ENCODE results near the gene MAPK14.
"Not testable (repeated sequence)": the region's sequence is repeated elsewhere in the genome, so short reads cannot be mapped to it uniquely, and the experiment has no call there.

MAPK14 gene

DNA sequence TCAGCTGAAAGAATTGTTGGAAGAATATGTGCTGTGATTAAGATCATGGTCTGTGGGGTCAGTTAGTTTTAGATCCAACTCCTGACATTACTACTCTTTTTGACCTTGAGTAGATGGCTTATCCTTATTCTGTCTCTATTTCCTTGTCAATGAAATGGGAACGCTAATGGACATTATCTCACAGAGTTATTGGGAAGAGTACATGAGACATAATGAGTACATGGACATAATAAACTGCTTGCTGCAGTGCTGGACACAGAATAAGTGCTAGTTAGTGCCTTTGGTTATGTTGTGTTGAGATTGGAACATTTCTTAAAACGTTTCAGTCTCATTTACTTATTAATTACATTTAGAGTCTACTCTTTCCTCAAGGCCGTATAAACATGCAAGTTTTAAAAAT, 42.6 kb downstream of the MAPK14 start:
- no peak for DNase-seq (ENCODE audit: low spot score)

DNA sequence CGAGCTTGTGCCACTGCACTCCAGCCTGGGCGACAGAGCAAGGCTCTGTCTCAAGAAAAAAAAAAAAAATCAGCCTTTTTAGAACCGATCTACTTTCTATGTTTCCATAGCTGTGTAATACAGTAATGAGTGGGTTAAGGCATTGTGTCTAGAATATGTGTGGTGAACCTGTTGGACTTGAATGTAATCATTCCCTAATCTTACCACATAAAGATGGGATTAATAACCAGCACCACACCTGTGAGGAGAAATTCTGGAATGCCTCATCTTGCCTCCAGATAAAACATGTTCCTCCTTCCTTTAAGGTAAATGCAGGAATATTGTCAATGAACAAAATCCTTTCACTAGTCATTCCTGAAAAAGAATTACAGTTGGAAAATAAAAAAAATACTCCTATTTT, 43.7 kb downstream of the MAPK14 start:
- DNase-seq (ENCODE audit: low spot score): no peak

DNA sequence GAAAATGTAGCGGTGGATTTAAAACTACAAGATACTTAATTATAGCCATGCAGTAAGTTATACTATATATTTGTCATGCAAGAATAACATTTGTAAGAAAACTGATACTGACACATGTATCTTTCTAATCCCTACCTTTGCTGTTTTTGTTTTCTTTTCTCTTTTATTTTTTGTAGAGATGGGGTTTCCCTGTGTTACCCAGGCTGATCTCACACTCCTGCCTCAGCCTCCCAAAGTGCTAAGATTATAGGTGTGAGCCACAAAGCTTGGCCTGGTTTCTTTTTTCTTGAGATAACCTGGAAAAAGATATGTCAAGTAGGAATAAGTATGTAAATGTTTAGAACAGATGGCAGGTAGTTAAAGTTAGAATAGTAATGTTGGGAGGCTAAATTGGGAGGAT, 44.1 kb downstream of the MAPK14 start:
- no peak for DNase-seq (ENCODE audit: low spot score)

DNA sequence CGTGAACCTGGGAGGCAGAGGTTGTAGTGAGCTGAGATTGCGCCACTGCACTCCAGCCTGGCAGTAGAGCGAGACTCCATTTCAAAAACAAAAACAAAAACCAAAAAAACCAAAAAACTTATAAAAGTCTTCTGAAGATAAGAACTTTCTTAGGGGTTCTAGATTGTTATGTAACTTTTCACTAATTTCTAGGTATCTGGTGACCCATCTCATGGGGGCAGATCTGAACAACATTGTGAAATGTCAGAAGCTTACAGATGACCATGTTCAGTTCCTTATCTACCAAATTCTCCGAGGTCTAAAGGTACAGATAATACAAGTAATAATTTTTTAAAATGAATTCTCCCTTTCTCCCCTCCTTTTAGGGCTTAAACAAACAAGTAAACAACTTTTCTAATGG, 45.1 kb downstream of the MAPK14 start:
- DNase-seq (ENCODE audit: low spot score): no peak

DNA sequence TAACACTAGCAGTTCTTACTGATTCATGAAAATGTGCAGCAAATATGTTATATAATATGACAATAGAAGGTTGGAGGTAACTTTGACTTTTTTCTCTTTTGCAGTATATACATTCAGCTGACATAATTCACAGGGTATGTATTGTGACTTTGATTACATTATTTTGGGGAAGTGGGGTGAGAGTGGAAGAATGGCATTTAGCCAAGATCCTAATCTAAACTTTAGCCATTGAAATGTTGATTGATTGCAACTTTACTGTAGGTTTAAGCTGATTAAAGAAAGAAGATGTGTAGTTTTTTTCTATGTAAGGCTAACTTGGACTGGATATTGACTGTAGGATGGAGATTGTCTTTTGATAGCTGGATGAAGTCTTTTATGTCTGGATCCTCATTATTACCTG, 46.0 kb downstream of the MAPK14 start:
- no peak for DNase-seq (ENCODE audit: low spot score)

DNA sequence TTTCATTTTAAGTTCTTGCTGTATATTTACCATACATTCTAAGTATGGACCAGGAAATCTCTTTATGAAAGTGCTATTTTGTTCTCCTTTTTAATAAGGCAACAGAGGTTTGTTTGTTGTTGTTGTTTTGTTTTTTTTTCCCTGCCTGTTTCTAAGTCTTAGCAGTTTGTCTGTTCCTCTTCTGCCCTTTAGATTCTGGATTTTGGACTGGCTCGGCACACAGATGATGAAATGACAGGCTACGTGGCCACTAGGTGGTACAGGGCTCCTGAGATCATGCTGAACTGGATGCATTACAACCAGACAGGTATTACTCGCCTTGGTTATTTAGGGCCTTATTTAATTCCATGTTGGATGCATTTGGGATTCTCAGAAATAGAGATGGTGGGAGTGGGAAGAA, 48.0 kb downstream of the MAPK14 start:
- no peak for DNase-seq (ENCODE audit: low spot score)

DNA sequence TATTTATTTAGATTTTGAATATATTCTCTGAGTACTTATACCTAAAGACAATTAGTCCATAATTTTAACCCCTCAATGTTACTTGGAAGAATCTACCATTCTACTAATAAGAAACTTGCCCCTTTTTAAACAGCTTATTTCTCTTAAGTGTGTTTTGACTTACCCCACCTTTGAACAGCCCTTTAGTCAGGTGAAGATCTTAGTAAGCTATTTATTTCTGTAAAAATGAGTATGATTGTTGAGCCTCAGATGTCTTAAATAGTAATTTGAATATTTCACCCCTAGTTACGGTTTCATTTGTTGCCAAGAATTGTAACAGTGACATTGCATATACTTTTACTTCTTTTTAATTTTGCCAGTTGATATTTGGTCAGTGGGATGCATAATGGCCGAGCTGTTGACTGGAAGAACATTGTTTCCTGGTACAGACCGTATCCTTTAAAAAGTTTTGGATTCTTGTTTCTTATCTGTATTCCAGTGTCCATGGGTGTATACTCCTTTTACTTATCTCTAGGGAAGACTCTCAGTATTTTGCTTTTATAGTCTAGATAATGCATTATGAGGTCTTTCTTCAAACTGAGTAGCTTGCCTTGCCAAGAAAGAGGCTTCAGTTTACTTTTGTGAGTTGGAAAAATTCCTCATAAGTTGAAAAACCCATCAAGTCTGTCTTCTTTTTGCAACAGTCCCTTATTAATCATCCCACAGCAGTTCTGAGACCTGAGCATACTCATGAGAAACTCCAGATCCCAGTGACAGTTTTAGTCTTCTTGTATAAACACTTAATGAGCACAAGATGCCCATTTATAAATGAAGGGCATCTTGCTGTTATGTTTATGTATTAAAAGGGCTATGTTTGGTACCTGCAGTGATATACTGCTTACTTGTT, 48.8 kb downstream of the MAPK14 start:
- DNase-seq (ENCODE audit: low spot score): no peak

DNA sequence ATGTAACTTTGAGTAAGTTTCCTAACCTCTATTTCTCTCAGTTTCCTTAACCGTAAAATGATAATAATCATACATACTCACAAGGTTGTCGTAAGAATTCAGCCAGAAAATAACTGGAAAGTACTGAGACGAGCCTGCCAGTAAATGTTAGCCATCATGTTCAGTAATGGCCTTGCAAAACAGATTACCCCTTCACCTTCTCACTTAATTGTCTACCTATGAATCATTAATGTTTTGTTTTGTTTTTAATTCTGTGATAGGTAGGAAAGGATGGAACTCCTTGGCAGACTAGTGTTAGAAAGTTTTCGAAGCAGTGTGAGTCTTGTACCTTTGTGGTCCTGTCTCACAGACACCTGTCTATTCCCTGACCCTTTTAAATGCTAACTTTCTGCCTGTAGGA, 50.6 kb downstream of the MAPK14 start:
- no peak for DNase-seq (ENCODE audit: low spot score)

DNA sequence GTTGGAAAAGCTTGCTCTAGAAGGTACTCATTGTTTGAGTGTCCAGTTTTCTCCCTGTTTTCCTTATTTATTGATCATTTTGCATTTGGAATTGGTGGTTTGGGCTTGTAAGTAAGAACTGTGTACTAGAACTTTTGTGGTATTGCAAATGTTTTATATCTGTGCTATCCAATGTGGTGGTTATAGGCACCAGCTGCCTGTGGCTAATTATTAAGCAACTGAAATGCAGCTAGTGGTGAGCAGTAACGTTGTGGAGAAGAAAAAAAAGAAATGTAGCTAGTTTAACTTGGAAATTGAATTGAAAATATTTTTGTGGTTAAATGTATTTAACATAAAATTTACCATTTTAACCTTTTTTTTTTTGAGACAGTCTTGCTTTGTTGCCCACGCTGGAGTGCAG, 52.0 kb downstream of the MAPK14 start:
- no peak for DNase-seq (ENCODE audit: low spot score)

DNA sequence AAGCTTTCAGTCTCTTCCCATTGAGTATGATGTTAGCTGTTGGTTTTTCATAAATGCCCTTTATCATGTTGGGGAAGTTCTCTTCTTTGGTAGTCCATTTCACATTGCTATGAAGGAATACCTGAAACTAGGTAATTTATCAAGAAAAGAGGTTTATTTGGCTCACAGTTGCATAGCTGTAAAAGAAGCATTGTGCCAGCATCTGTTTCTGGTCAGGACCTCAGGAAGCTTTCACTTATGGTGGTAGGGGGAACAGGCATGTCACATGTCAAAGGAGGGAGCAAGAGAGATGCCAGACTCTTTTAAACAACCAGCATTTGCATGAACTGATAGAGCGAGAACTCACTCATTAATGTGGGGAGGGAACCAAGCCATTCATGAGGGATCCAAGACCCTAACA, 54.7 kb downstream of the MAPK14 start:
- no peak for DNase-seq (ENCODE audit: low spot score)

DNA sequence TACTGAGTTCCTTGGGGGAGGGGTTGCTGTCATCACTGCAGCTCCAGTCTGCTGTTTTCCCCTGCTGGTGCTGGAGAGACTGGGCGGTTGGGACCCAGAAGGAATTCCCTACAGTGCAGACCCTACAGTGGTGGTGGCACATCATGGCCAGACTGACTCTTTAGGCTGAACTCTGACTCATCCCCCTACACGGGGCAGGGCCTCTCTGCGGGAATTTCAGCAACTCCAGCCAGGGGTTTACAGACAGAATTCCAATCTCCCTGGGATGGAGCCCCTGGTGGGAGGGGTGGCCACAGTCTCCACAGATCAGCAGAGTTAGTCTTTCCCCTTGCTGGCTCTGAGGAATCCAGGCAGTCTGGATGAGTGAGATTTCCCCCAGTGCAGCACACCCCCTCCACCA, 55.8 kb downstream of the MAPK14 start:
- DNase-seq (ENCODE audit: low spot score): no peak

DNA sequence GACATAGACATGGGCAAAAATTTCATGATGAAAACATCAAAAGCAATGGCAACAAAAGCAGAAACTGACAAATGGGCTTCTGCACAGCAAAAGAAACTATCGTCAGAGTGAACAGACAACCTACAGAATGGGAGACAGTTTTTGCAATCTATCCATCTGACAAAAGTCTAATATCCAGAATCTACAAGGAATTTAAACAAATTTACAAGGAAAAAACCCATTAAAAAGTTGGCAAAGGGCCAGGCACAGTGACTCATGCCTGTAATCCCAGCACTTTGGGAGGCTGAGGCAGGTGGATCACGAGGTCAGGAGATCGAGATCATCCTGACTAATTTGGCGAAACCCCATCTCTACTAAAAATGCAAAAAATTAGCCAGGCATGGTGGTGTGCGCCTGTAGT, 60.6 kb downstream of the MAPK14 start:
- not testable (repeated sequence) for DNase-seq (ENCODE audit: low spot score)

DNA sequence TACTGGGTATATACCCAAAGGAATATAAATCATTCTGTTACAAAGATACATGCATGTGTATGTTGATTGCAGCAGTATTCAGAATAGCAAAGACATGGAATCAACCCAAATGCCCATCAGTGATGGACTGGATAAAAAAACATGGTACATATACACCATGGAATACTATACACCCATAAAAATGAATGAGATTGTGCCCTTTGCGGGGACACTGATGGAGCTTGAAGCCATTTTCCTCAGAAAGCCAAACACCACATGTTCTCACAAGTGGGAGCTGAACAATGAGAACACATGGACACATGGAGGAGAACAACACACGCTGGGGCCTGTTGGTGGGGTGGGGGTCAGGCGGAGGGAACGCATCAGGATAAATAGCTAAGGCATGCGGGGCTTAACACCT, 61.4 kb downstream of the MAPK14 start:
- DNase-seq (ENCODE audit: low spot score): no peak

DNA sequence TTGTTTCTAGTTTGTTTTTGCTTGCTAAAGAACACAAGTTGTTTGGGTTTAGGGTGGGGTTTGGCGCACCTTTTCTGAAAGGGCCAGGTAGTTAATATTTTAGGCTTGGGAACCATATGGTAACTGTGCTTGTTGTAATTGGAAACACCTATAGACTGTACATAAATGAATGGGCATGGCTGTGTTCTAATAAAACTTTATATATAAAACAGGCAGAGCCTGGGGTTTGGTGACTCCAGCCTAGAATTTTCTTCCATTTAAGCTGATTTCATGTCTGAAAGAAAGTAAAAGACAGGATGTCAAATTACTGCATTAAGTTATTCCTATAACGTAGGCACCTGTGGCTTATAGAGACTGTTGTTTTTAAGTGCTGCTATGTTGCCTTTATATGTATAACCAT, 66.6 kb downstream of the MAPK14 start:
- no peak for DNase-seq (ENCODE audit: low spot score)

DNA sequence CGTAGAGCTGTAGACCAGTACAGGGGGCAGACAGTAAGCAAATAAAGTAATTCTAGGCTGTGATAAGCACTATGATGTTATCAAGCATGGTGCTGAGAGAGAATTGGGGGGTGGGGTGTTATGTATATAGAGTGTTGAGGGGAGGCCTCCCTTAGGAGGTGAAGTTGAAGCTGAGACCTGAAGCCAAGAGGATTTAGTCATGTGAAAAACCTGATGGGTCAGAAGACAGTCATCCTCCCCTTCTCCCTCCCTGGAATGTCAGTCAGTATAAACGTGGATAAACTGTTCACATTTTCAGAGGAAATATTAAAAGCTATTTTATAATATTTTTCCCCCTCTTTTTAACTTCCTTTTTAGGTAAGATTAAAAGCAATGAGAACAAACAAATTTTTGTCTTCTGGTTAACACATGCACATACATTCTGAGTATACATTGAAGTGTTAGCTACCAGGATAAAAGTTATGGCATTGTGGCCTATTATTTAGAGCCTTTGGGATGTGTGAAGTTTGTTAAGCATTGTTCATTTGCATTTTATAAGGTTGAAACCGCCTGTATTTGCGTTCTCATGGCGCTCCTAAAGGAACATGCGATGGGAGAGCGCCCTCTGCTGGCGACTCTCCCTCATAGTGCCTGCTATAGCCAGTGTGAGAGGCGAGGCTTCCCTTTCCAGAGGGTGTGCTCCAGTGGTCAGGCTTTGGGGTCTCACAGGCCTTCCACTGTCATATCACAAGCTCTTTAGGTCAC, 67.3 kb downstream of the MAPK14 start:
- DNase-seq (ENCODE audit: low spot score): peak; percentile 20

DNA sequence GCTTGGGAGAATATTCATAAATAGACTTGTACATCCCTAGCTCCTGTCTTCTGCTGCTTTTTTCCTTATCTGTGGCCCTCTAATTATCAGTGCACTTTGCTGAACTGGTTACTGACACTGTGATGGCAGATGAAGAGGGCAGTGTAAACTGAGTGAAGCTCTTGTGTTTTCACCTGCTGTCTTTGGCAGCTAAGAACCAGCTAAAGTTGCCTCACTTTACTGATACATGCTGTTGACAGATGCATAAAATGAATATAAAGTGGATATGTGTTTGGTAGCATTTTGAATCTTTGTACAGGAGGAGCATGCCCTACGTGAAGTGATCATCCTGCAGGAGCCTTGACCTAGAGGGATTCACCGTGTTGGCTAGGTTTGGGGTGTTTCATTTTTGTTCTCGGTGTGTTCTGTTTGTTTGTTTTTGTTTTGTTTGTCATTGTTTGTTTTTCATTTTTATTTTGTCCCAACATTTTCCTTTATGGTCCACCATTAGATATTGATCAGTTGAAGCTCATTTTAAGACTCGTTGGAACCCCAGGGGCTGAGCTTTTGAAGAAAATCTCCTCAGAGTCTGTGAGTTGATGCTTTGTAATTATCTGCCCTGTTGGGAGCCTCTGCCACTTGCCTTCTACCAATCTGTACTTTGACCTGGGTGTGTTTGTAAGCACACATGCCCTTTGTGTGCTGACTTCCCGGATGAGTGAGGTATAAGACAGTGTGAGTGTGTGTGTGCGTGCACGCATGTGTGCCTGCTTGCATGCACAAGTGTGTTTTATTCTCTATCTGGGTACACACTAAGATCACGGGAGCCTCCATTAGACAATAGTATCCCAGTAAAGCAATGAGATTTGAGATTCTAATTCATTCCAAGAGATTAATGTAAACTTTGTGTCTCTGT, 68.1 kb downstream of the MAPK14 start:
- no peak for DNase-seq (ENCODE audit: low spot score)

DNA sequence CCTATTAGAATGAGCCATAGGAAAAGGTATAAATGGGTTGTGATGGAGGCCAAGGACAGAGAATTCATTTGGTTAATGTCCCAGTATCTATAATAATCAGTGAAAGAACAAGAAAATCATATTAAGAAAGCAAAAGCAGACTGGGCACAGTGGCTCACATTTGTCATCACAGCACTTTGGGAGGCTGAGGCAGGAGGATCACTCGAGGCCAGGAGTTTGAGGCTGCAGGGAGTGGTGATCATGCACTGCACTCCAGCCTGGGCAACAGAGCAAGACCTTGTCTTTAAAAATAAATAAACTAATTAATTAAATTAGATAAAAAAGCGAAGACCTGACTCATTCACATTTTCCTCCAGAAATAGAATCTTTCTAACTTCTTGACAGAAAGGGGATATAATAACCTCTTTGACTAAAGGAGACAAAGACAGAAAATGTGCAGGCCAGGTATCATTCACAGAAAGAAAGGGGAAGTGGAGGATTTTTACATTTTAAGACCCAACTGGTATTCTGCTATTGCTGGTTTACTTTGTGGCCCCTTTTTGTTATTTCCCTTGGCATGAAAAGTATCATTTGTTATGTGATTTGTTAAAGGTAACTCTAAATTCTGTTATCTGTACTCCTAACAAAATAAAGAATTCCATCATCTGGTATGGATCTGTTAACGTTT, 70.8 kb downstream of the MAPK14 start:
- no peak for DNase-seq (ENCODE audit: low spot score)

DNA sequence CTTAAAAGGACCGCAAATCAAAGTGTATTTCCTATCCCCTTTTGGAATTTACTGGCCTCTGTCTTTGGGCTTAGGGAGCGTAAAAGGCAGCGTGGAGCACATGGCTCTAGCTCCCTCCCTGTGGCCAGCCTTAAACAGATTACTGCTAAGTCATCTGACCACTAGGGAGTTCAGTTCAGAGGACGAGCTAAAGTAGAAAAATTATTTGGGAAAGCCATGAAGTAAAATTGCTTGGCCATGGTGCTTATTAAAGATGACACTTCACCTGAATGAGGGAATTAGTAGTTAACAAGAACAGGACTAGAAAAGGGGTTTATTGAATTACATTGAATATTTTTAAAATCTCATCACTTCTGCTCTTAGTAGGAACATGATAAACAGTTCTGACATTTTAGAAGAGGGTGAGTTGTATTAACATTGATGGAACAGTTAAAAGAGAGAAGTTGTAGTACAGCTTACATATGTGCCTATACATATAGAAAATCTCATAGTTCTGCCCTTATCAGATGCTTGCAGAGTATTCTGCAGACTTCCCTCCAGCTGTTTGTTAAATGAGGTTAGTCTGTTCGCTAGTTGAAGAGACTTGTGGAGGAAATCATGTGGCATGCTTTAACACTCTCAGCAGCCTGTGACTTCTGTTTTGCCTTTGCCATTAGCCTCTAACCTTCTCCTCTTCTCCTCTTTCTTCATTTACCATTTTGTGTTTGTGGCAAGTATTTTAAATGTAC, 71.5 kb downstream of the MAPK14 start:
- no peak for DNase-seq (ENCODE audit: low spot score)

DNA sequence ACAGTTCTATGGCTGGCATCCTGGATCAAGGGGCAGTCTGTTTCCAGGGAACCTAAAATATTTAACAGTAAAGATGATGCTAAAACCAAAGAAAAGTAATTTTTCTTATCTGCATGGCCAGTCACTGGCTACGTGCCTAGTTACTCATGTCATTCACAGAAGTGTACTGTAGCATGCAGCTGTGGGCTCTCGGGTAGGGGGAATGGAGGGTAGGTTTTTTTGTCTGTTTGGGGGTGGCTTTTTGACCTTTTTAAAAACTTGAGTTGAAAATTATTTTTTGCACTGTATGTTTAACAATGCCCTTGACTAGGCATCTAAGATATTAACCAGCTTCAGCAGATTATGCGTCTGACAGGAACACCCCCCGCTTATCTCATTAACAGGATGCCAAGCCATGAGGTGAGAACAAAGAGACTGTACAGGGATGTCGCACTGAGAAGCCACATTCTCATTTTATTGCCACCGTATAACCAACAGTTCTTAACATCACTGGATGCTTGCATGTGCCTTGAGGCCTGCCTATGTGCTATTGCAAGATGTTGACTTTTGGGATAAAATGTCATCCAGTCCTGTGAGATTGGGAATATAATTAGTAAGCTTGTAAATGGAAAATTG, 72.4 kb downstream of the MAPK14 start:
- DNase-seq (ENCODE audit: low spot score): no peak

DNA sequence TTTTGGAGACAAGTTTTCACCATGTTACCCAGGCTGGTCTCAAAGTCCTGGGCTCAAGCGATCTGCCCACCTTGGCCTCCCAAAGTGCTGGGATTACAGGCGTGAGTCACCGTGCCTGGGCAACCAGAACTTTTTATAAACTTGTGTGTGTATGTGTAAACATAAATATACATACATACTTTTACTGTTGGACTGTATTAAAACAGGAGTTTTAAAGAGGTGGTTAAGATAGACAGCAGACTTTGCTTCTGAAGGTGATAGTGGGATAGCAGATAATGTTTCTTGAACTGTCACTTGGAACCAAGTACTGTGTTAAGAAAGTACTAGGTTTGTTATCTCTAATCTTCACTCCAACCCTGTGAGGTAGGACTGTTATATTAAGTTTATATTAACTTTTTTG, 74.1 kb downstream of the MAPK14 start:
- DNase-seq (ENCODE audit: low spot score): no peak

DNA sequence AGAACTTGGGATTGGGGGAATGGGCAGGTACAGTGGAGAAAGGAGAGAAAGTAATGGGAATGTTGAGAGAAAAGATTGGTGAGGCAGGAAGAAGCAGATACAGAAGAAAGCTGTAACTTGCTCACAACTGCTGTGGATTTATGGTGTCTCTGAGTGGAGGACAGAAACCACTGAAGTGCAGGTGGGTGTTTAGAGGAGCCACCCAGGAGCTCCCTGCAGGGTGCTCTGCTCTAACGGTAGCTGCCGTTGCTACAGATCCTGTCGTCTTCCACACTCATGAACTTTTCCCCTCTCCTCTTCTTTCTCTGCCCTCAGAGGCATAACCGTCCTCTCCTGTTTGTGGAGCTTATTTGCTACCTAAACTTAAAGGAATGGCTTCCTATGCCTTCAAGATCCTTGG, 75.2 kb downstream of the MAPK14 start:
- no peak for DNase-seq (ENCODE audit: low spot score)

Measured in HuH-7.5 (cell line).